Activated CD4-positive, alpha-beta T cell treated with anti-CD3 and anti-CD28 coated beads, Interleukin-2, amount 50 U/mL, for 1 hour (primary cell): ENCODE data around the gene PALMD.

ENCODE experiments used
- DNase-seq: peaks from one replicate; pipeline ENCODE4 v3.0.0-alpha.2; 2020

Gene PALMD

DNA sequence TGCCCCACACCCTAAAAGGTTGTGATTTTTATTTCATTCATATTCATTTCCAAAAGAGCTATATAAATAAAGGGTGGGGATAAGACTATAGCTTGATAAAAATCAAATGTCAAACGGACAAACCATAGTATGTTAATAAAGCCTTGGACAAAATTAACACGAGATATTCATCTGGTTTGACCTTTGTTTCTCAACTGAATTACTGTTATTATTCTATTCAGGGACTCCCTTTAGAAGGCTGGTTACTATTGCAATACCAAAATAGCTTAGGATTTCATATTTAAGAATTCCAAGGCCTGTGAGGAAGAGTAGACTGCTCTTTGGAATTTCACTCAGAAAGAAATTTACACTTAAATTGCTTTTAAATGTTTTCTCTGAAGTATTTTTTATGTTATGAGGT is 10.2 kb upstream of the PALMD start:
- no peak for DNase-seq

DNA sequence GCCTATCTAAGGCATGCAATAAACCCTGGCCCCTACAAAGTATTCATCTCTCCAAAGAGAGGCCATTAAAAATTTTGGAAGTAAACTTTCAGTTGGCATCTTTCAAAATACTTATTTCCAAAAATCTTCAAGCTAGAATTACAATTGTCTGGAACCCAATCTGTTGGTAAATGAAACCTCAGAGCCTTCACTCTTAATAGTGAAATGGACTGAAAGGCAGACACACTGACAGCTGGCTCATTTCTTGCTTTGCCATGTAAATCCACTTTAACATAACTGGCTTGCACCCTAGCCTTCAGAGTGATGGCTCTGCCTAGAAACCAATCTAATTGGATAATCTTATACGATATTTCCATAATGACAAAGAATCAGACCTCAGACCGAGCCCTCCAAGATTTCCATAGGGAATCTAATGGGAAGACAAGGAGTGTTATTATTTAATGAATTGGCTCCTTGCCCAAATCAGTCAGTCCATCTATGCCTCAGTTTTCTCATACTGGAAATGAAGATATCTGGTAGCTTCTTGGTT is 9.2 kb upstream of the PALMD start:
- DNase-seq: no peak

DNA sequence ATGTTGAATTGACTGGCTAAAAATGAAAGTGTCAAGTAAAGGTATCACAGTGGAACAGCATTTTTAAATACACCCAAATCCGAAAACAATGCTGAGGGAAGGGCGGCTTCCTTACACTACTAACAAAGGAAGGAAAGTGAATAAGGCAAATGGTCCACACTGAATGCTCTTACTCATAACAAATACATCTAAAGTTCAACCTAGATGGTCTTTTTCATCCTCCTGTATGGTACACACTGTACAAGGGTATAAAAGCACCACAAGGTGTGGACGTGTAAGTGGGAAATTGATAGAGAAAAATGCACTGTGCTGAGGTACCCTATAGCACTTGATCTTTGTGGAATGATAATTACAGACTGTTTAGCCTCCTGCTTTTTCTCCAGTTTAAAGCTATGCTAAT is 7.1 kb upstream of the PALMD start:
- no peak for DNase-seq

DNA sequence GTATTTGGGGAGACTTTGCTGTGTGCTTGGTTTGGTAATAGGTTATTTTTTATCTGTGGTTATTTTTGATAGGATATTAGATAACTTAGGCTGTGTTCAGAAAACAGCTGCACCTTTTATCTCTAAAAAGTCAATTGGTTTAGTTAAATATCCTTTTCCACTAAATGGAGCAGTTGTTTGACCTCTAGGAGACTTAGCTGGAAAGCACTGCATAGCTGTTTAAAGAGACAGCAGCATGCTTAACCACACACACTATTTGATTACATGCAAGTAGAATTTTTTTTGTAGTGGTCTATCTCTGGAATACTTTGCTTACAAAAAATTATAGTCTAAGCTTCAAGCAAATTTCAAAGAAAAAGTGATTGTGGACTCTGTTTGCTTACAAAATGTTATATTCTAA is 6.5 kb upstream of the PALMD start:
- DNase-seq: no peak

DNA sequence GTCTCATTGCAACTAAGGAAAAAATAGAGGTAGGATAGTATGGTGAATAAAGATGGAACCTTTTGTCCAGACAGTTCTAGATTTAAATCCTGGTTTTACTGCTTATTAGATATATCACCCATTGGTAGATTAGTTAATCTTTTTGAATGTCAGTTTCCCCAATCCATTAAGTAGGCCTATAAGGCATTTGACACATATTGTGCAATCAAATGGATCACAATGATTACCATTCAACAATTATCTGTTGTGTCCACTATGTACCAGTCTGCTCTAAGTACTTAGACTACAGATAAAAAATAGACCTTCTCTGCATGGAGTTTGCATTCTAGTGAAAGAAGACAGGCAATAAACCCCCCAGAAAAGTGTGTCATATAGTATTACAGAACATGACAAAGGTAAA is 6.0 kb upstream of the PALMD start:
- no peak for DNase-seq

DNA sequence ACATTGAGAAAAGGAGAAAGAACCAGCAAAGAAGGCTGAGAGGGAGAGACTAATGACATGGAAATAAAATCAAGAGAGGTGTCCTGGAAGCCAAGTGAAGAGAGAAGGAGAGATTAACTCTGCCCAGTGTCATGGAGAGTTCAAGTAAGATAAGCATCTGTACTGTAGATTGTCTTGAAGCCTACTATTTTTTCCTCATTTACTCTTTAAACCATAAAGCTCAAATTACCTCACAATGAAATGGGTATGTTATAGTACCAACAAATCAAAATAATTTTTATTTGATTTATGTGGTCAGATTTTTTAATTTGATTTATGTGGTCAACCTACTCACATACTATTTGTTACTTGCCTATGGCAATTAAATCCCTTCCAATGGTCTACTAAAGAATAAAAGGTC is 5.2 kb upstream of the PALMD start:
- DNase-seq: no peak

DNA sequence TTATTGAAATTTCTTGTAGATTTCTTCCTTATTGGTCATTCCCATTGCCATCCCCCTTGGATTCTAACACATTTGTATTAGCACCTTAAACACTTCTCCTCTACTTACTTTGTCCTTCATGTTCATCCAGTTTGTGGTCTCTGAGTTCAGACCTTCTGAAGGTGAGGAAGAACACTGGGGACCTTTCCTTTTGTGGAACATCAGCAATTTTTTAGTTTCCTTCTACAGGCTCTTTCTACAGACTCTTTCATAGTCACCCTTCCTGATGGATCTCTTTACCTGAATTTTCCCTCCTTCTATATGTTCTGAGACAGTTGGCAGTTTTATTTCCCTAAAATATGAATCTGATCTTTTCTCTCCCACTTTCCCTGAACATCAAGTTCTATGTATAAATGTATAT is 4.4 kb upstream of the PALMD start:
- no peak for DNase-seq

DNA sequence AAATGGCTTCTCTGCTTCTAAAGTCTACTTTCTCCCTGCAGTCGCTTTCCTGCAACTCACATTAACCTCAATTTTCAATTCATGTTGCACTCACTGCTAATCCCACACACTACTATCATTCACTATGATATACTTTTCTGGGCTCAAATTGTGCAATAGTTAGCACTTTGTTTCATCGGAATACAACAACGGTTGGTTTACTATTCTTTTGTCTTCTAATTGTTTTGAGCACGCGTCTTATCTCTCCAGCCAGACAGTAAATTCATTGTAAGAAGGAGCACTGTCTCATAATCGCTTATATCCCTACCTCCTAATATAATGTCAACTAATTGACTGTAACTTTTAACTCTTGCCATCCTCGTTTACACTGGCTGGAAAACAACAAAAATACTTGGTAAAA is 3.9 kb upstream of the PALMD start:
- DNase-seq: no peak

DNA sequence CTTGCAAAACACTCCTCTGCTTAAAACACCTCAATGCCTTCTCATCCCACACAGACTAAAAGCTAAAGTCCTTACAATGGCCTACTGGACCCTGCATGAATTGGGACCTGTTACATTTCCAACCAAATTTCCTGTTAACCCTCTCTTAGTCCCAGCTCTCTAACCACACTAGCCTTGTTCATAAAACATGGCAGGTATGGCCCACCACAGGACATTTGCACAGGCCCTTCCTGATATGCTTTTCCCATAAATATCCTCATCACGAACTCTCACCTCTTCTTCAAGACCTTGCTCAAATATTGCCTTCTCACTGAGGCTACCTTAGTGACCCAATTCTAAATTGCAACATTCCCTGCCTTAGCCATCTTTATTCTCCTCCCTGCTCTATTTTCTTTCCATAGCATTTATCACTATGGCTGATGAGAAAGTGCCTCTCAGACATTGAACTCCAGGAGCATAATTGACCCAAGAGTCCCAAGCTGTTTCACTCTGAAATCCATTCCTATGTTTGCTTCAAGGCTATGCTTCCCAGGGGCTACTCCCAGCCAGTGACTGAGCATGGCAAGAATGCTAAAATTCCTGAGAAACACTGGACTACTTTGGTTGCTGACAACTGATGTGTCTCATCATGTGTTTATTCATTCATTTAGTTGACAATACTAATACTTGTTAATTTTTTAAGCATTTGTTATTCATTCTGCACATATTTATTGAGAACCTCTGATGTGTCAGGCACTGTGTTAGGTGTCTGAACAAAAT is 2.7 kb upstream of the PALMD start:
- DNase-seq: no peak

DNA sequence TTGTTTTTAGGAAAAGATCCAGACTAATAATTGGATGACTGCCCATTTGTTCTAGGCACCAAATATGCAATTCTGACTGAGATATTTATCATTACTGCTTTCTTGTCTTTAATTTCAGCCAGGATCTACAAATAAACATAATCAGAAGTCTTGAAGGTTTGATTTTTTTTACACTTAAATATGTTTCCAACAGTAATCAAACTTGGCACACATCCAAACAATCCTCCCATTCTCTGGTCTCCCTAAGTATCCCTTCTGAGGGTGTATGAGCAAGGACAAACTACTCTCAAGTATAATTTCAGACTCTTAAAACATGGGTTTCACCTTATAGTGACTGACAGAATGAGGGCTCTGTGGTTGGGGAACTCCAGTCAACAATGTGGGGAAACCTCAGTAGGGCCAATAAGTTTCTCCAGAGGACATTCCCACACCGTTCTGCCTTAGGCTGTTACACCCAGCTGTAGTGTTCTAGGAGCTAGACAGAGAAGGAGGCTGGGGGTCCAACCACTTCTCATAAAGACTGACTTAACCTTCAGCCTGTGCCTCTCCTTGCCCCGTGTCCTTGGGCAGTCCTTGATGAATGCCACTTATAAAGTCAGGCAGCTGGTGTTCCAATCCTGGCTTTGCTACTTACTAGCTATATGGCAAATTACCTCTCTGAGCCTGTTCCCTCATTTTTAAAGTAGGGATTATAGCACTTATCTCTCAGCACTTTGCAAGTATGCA is 1.5 kb upstream of the PALMD start:
- DNase-seq: no peak

DNA sequence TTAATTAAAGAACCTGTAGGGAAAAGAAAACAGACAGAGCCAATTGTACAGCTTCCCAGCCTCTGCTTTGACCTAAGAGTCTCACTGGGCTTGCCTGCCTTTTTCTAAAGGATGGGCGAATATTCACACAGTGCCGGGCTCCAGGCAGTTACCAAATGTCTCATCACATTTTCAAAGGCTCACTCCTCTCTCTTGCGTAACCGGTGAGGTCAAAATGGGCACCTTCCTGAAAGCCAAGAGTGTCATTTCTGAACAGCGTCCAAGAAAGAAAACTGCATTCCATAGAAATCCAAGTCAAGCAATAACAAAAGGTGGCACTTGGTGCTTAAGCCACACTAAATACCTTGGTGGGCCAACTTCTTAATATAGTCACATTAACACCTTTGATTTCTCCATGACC is 710 bp upstream of the PALMD start:
- no peak for DNase-seq

DNA sequence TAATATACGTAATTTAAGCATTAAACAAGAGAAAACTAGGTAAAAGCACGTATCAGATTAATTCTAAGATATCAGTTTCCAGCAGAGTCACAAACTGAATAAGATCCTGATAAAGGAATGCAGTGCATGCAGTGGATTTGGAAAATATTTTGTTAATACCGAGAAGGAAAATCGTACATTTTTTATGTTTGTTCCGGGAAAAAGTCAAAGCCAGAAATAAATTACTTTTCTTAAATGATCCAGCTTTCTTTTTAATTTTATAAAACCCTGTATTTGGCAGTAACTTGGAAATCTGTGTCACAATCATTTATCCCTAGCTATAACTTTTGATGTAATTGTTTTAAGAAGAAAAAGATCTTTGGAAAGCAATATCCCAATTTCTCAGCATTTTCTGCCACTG is 955 bp downstream of the PALMD start:
- DNase-seq: no peak

DNA sequence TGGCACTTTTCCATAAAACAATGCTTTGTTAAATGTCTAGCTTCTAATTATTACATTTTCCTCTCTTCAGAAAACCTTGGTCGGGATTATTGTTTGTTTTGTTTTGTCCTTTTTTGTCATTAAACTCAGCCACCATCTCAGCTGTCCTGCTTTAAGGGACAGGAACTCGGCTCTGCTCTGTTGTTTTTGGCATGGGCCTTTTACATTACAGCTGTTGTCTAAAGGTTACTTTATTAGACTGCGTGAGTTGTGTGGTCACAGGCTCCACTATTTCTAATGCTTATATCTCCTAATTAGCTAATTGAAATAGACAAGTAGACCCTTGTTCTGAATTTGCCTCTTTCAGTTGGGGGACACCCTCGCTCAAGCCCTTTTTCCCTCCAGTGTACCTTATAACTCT is 1.6 kb downstream of the PALMD start:
- no peak for DNase-seq

DNA sequence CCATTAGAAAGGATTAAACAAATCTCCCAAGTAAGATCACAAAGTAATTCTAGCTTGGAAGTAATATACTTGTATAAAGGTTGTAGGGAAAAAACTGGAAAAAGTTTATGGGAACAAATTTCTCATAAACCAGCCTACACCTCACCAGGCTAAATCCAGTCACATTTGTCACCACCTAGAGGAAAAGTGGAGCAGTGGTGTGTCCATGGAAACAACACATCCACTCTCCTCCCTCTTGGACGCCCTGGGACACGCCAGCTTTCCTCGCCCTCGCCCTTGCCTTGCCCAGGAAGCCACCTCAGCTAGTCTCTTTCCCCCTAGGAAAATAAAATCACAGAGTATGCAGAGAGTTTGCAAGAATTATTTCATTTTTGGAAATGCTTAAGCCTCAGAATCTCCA is 2.2 kb downstream of the PALMD start:
- DNase-seq: no peak

DNA sequence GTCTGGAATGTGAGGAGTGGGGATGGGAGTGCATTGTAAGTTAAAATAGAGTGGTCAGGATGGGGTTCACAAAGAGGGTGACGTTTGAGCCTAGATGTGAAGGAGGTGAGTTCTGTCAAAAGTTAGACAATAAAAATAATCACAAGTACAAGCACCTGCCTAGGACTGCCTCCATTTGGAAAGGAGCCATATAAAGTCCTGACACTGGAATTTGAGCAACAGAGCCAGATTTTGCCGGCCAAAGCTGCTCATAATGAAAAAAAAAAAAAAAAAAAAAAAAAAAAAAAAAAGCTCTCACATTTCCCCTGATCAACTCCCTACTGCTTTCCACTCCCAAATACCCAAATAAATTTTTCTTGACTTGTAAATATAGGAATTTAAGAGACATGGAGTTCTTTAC is 4.1 kb downstream of the PALMD start:
- no peak for DNase-seq

DNA sequence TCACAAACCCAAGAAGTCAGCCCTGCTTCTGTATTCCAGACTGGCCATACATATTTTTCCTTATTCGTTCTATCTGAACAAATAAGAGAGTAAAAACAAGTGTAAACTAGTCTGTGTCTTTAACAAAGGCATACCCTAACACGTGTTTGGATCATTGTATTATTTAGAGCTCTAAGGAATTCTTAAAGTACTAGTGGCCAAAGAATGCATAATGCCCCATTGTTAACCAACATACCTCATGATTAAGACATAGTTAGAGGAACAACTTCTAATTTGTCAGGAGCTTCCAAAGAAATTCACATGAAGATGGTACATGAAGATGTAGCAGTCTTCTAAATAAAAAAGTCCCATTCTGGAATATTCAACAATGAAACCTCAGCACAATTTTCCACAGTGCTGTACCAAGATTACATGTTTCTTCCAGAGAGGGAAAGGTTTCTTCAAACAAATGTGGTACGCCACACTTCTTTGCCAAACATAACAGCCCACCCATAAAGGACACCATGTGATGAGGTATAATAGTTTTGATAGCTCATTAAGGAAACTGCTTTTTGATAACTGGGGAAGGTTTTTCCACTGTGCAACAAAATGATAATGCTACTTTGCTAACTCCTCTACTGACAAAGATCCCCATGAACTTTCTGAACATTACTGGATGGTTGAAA is 5.0 kb downstream of the PALMD start:
- DNase-seq: no peak

DNA sequence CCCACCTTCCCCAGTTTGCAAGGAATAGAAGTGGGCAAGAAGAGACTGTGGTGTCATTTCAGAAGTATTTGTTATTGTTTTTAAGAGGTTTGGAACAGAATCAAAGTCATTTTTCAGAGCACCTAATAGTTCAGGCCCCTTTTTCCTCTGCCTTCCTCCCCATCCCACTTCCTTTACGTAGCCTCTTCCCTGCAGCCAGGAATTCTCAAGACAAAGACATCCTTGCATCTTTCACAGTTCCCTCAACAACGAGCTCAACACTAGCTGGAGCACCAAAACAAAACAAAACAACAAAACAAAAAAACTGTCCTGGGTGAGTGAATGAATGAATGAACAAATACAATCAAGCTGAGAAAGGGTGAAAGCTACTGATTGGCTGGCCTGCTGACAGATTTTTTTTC is 7.0 kb downstream of the PALMD start:
- no peak for DNase-seq

DNA sequence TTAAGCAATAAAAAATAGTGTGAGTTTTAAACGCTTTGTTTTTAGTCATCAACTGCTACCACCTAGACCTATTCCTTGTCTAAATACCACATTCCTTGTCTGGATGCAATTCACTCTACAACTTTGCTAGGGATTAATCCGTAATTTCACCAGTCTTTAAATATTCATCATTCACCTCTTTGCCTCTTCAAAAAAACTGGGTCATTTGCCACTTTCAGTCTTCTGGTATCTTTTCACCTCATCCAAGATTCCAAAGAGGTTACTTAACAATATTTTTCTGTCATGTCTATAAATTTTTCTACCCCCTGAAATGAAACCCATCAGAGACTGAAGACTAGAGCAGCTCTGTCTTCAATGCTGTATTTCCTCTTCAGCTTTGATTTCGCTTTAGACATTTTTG is 9.5 kb downstream of the PALMD start:
- no peak for DNase-seq

DNA sequence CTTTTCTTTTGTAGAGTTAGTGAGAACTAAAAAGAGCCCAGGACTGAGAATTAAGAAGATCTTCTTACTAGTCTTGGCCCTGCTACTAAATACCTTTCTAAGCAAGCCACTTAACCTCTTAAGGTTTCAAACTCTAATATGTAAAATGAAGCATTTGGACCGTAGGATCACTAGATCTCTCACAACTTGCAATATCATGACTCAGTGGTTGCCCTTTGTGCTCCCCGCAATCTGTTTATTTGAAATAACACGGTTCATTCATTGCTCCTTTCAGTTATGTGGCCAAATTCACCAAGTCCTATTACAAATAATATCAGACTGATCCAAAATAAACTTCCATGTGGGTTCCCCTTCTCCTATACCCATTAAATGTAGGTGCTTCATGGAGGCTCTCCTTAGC is 10.8 kb downstream of the PALMD start:
- no peak for DNase-seq

DNA sequence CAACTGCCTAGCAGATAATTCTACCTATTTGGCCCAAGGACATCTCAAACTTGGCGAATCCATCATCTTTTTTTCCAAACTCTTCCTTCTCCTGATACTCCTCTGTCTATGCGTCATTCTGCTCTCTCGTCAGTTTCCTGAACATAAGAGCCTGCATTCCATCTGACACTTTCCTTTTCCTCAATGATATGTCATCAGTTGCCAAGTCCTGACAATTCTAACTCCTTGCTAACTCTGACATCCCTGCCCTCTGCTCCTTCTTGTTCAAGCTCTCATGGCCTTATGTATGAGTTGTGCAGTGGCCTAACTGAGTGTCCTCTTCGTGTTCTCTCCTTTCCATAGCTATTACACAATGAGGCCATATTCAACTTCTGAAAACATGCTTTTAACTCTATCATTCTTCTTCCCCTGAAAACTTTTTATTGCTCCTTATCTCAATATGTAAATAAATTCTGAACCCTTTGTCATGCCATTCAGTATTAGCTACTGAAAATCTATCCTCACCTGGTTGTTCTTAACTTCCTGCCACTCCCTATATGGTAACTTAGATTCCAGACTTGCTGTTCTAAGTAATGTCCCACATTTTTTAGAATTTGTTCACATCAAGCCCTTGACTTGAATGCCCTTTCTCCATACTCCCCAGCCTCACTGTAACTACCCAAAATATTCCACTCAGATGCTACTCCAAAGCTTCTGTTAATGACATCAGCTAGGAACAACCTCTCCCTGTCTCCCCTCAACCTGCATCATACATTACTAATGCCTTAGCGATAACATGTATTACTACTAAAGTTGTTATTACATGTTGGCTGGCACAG is 11.5 kb downstream of the PALMD start:
- DNase-seq: no peak

DNA sequence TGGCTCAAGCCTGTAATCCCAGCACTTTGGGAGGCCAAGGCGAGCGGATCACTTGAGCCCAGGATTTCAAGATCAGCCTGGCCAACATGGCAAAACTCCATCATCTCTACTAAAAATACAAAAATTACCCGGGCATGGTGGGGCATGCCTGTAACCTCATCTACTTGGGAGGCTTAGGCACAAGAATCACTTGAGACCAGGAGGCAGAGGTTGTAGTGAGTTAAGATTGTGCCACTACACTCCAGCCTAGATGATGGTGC is 12.0 kb downstream of the PALMD start:
- no peak for DNase-seq

DNA sequence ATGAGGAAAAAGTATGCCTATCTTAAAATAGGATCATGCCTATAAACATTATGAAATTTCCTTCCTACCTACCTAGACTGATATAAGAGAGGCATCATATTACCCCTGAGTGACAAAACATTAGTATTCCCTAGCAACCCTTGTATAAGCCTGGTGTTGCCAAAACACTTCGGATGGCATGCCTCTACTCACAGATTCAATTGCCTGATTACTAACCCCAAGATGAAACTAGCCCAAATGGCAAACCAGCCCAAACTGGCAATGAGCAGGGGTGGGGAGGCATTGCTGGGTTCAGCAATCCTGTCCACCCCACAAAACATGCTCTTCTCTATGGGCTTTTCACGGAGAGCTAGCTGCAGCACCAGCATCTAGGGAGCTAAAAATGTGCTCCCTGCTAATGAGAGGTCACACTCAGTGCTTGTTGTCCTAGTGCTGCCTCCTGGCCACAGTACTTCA is 13.9 kb downstream of the PALMD start:
- DNase-seq: no peak

DNA sequence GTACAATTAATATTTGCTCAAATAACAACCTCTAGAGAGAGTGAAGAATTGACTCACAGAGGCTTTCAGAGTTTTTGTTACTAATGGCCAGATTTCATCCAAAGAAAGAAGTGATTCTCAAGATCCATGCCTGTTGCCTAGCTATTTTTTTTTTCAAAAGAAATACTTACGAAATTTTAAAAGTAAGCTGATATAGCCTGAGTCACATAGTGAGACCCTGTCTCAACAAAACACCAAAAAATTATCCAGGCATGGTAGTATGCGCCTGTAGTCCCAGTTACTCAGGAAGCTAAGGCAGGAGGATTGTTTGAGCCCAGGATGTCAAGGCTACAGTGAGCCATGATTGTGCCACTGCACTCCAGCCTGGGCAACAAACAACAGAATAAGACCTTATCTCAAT is 14.6 kb downstream of the PALMD start:
- DNase-seq: no peak
